Dendritic cell treated with granulocyte-macrophage colony-stimulating factor and Interleukin-4, amounts not matched to agents 40 ng/mL and 50 ng/mL, for 4 days (primary cell): ENCODE data around the gene XPR1.
"Not testable (repeated sequence)": the region's sequence is repeated elsewhere in the genome, so short reads cannot be mapped to it uniquely, and the experiment has no call there.

ENCODE experiments used
- H3K27ac Mint-ChIP-seq: one replicate; pipeline ENCODE4 v1.8.0; 2022; ENCODE audit warnings: mild to moderate bottlenecking, mixed read lengths
- H3K27me3 Mint-ChIP-seq: one replicate; pipeline ENCODE4 v1.8.0; 2022; ENCODE audit warnings: mild to moderate bottlenecking, mixed read lengths
- H3K36me3 Mint-ChIP-seq: one replicate; pipeline ENCODE4 v1.8.0; 2022; ENCODE audit warnings: low read depth, mixed read lengths
- H3K4me1 Mint-ChIP-seq: one replicate; pipeline ENCODE4 v1.8.0; 2022; ENCODE audit warnings: low read depth, mixed read lengths
- H3K4me3 Mint-ChIP-seq: one replicate; pipeline ENCODE4 v1.8.0; 2022; ENCODE audit warnings: mild to moderate bottlenecking, moderate library complexity, mixed read lengths
- H3K9me3 Mint-ChIP-seq: one replicate; pipeline ENCODE4 v1.8.0; 2022; ENCODE audit warnings: mixed read lengths
- intact Hi-C: fragments of 100-400 bp; cut with micrococcal nuclease; formaldehyde crosslinking; loops from one replicate; pipeline ENCODE4 v1.15.0; 2022

XPR1 gene

DNA sequence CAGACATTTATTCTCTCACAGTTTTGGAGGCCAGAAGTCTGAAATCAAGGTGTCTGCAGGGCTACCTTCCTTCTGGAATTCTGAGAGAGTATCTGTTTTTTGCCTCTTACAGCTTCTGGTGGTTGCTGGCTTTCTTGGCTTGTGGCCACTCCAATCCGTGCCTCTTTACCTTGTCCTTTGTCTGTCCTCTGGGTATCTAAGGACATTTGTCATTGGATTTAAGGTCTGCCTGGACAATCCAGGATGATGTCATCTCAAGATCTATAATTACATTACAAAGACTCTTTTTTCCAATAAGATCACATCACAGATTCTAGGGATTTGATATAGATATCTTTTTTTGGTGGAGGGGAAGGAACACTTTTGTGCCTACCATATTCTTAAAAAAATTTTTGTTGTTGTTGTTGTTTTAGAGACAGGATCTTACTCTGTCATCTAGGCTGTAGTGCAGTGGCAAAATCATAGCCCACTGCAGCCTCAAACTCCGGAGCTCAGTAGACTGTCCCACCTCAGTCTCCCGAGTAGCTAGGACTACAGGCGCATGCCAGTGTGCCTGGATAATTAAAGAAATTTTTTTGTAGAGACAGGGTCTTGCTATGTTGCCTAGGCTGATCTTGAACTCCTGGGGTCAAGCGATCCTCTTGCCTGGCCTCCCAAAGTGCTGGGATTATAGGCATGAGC lies 61.9 kb downstream of the XPR1 start:
- H3K27ac Mint-ChIP-seq = no peak overlapping the region
- peaks cover 40% of the 10 kb centered on the region for H3K9me3 Mint-ChIP-seq
- H3K36me3 Mint-ChIP-seq = peaks cover 20% of the 10 kb centered on the region
- intact Hi-C loops = no loop called here
- no peaks in the 10 kb centered on the region for H3K27me3 Mint-ChIP-seq
- H3K4me3 Mint-ChIP-seq = no peak overlapping the region
- no peaks in the 10 kb centered on the region for H3K4me1 Mint-ChIP-seq

DNA sequence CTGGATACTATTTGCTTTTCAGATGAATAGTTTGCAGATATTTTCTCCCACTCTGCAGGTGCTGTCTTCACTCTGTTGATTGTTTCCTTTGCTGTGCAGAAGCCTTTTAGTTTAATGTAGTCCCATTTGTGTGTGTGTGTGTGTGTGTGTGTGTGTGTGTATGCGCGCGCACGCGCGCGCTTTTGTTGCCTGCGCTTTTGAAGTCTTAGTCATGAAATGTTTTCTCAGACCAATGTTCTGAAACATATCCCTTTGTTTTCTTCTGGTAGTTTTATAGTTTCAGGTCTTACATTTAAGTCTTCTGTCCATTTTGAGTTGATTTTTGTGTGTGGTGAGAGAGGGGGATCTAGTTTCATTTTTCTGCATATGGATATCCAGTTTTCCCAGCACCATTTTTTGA lies 63.5 kb downstream of the XPR1 start:
- Mint-ChIP-seq H3K27ac (no peak overlapping the region), H3K27me3 (no peaks in the 10 kb centered on the region), H3K4me3 (no peak overlapping the region), H3K4me1 (no peaks in the 10 kb centered on the region), H3K36me3 (peaks cover 23% of the 10 kb centered on the region), H3K9me3 (peaks cover 42% of the 10 kb centered on the region)
- intact Hi-C loops = no loop called here

DNA sequence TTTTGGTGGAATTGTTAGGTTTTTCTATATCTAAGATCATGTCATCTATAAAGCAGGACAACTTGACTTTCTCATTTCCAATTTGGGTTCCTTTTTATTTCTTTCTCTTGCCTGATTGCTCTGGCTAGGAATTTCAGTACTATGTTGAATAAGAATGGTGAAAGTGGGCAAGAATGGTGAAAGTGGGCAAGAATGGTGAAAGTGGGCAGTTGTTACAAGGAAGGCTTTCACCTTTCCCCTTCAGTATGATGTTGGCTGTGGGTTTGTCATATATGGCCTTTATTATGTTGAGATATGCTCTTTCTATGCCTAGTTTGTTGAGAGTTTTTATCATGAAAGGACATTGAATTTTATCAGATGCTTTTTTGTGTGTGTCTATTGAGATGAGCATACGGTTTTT lies 64.5 kb downstream of the XPR1 start:
- Mint-ChIP-seq H3K9me3 (peaks cover 42% of the 10 kb centered on the region), H3K27ac (no peak overlapping the region), H3K27me3 (no peaks in the 10 kb centered on the region), H3K4me3 (no peak overlapping the region), H3K4me1 (no peaks in the 10 kb centered on the region), H3K36me3 (peaks cover 23% of the 10 kb centered on the region)
- intact Hi-C loops = no loop called here

DNA sequence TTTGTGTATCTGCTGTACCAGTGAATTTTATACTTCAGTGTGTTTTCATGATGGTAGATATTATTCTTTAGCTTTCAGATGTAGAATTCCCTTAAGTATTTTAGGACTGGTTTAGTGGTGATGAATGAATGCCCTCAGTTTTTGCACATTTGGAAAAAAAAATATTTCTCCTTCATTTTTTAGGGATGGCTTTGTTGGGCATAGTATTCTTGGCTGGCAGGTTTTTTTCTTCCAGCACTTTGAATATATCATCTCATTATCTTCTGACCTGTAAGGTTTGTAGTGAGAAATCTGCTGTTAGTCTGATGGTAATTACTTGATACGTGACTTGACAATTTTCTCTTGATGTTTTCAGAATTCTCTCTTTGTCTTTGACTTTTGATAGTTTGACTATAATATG lies 66.8 kb downstream of the XPR1 start:
- H3K36me3 Mint-ChIP-seq = peaks cover 23% of the 10 kb centered on the region
- peaks cover 55% of the 10 kb centered on the region for H3K9me3 Mint-ChIP-seq
- intact Hi-C loops = no loop called here
- H3K4me1 Mint-ChIP-seq = no peaks in the 10 kb centered on the region
- H3K4me3 Mint-ChIP-seq = no peak overlapping the region
- no peak overlapping the region for H3K27ac Mint-ChIP-seq
- no peaks in the 10 kb centered on the region for H3K27me3 Mint-ChIP-seq

DNA sequence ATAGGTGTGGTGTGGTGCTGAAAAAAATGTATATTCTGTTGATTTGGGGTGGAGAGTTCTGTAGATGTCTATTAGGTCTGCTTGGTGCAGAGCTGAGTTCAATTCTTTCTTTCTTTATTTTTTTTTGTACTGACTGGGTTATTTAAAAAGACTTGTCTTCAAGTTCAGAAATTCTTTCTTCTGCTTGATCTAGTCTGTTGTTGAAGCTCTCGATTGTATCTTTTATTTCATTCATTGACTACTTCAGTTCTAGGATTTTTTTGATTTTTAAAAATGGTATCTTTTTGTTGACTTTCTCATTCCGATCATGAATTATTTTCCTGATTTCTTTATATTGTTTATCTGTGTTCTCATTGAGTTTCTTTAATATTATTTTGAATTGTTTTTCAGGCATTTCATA lies 70.6 kb downstream of the XPR1 start:
- H3K4me1 Mint-ChIP-seq, H3K4me3 Mint-ChIP-seq, intact Hi-C loops, H3K27ac Mint-ChIP-seq, H3K27me3 Mint-ChIP-seq: not testable (repeated sequence)
- Mint-ChIP-seq H3K9me3 (peaks cover 28% of the 10 kb centered on the region), H3K36me3 (peaks cover 13% of the 10 kb centered on the region)

DNA sequence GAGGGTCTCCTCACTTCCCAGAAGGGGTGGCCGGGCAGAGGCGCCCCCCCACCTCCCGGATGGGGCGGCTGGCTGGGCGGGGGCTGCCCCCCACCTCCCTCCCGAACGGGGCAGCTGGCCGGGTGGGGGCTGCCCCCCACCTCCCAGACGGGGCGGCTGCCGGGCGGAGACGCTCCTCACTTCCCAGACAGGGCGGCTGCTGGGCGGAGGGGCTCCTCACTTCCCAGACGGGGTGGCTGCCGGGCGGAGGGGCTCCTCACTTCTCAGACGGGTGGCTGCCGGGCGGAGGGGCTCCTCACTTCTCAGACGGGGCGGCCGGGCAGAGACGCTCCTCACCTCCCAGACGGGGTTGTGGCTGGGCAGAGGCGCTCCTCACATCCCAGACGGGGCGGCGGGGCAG lies 78.9 kb downstream of the XPR1 start:
- H3K27me3 Mint-ChIP-seq, H3K4me1 Mint-ChIP-seq, H3K36me3 Mint-ChIP-seq, H3K27ac Mint-ChIP-seq, H3K4me3 Mint-ChIP-seq, intact Hi-C loops: not testable (repeated sequence)
- H3K9me3 Mint-ChIP-seq = peaks cover 18% of the 10 kb centered on the region

DNA sequence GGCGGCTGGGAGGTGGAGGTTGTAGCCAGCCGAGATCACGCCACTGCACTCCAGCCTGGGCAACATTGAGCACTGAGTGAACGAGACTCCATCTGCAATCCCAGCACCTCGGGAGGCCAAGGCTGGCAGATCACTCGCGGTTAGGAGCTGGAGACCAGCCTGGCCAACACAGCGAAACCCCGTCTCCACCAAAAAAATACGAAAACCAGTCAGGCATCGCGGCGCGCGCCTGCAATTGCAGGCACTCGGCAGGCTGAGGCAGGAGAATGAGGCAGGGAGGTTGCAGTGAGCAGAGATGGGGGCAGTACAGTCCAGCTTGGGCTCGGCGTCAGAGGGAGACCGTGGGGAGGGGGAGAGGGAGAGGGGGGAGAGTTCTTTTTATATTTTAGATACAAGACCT lies 79.4 kb downstream of the XPR1 start:
- intact Hi-C loops, H3K27me3 Mint-ChIP-seq, H3K4me1 Mint-ChIP-seq, H3K27ac Mint-ChIP-seq, H3K36me3 Mint-ChIP-seq, H3K4me3 Mint-ChIP-seq: not testable (repeated sequence)
- peaks cover 18% of the 10 kb centered on the region for H3K9me3 Mint-ChIP-seq

DNA sequence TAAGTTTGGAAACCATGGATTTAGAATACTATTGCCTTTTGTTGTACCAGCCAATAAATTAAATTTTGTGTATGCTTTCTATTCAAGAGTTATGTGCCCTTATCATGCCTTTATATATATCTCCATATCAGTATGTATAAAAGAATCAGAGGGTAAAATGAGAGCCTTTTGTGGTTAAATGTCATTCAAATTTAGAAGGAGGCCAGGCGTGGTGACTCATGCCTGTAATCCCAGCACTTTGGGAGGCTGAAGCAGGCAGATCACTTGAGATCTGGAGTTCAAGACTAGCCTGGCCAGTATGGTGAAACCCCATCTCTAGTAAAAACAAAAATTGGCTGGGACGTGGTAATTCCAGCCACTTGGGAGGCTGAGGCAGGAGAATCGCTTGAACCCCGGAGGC lies 88.9 kb downstream of the XPR1 start:
- no peaks in the 10 kb centered on the region for H3K27me3 Mint-ChIP-seq
- H3K36me3 Mint-ChIP-seq = no peaks in the 10 kb centered on the region
- no peaks in the 10 kb centered on the region for H3K4me1 Mint-ChIP-seq
- peaks cover 4% of the 10 kb centered on the region for H3K9me3 Mint-ChIP-seq
- intact Hi-C loops = no loop called here
- no peak overlapping the region for H3K4me3 Mint-ChIP-seq
- no peak overlapping the region for H3K27ac Mint-ChIP-seq

DNA sequence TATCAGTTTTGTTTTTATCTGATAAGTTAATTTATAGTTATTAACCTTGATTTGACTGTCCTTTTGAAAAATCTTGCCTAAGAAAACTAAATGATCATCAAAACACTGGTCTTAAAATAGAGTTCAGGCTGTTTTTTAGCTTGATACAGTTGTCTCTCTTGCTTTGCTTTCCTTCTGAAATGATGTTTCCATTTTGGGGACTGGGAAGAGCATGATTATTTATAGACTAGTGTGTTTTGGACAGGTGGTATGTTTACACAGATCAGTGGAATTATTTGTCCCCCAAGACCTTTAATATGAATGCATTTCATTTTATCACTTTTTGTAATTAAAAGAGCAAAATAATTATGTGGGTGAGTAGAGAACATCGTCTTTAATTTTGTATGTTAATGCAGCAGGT lies 90.8 kb downstream of the XPR1 start:
- Mint-ChIP-seq H3K27ac (no peak overlapping the region), H3K9me3 (peaks cover 23% of the 10 kb centered on the region), H3K36me3 (peaks cover 8% of the 10 kb centered on the region), H3K4me3 (no peak overlapping the region), H3K4me1 (no peaks in the 10 kb centered on the region), H3K27me3 (no peaks in the 10 kb centered on the region)
- intact Hi-C loops = no loop called here

DNA sequence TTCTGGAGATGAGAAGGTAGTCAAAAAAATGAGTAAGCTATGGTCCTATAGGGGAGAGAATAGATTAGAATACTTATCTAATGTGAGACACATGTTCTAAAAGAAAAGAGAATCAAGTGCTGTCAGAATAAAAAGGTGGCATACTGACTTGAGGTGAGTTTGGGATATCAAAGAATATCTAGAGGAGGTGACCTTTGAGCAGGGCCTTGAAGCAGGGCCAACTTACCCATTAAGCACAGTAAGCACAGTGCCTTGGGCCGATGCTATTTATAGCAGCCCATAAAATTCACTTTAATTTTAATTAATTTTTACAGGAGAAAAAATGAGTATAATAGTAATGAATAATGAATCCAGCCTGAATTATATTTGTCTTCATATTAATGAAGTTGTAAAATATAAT lies 92.2 kb downstream of the XPR1 start:
- intact Hi-C loops = no loop called here
- no peaks in the 10 kb centered on the region for H3K4me1 Mint-ChIP-seq
- H3K36me3 Mint-ChIP-seq = peaks cover 8% of the 10 kb centered on the region
- H3K27me3 Mint-ChIP-seq = no peaks in the 10 kb centered on the region
- H3K9me3 Mint-ChIP-seq = peaks cover 31% of the 10 kb centered on the region
- H3K27ac Mint-ChIP-seq = no peak overlapping the region
- no peak overlapping the region for H3K4me3 Mint-ChIP-seq

DNA sequence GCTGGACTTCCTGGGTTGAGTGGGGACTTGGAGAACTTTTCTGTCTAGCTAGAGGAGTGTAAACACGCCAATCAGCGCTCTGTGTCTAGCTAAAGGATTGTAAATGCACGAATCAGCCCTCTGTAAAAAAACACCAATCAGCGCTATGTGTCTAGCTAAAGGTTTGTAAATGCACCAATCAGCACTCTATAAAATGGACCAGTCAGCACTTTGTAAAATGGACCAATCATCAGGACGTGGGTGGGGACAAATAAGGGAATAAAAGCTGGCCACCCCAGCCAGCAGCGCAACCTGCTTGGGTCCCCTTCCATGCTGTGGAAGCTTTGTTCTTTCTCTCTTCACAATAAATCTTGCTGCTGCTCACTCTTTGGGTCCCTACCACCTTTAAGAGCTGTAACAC lies 94.2 kb downstream of the XPR1 start:
- H3K27me3 Mint-ChIP-seq, H3K4me1 Mint-ChIP-seq, H3K36me3 Mint-ChIP-seq, H3K27ac Mint-ChIP-seq, intact Hi-C loops, H3K4me3 Mint-ChIP-seq: not testable (repeated sequence)
- peaks cover 50% of the 10 kb centered on the region for H3K9me3 Mint-ChIP-seq

DNA sequence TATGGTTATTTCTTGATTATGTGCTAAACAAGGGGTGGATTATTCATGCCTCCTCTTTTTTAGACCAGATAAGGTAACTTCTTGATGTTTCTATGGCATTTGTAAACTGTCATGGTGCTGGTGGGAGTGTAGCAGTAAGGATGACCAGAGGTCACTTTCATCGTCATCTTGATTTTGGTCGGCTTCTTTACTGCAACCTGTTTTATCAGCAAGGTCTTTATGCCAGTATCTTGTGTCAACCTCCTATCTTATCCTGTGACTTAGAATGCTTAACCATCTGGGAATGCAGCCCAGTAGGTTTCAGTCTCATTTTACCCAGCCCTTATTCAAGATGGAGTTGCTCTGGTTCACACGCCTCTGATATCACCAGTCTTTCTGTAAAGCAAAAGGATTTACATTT lies 95.9 kb downstream of the XPR1 start:
- H3K4me1 Mint-ChIP-seq, H3K4me3 Mint-ChIP-seq, H3K27me3 Mint-ChIP-seq, H3K27ac Mint-ChIP-seq, intact Hi-C loops: not testable (repeated sequence)
- Mint-ChIP-seq H3K36me3 (peaks cover 17% of the 10 kb centered on the region), H3K9me3 (peaks cover 62% of the 10 kb centered on the region)

DNA sequence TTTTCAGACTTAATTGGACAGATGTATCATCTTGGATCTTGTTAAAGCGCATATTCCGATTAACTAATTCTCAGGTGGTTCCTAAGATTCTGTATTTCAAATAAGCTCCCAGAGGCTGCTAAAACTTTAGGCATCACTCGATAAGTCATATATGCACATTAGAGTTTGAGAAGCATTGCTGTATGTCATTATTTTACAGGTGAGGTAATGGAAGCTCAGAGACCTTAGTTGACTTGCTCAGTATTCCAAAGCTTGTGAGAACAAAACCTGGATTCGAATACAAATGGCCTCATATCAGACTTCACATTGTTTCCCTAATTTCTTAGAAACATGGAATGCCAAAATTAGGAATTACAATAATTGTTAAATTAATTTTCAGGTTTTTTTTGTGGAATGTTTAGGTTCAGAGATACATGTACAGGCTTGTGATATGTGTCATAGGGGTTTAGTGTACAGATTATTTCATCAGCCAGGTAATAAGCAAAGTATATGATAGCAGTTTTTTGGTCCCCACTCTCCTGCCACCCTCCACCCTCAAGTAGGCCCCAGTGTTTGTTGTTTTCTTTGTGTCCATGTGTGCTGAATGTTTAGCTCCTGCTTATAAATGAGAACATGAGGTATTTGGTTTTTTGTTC lies 96.8 kb downstream of the XPR1 start:
- Mint-ChIP-seq H3K27ac (no peak overlapping the region), H3K36me3 (peaks cover 22% of the 10 kb centered on the region), H3K4me3 (no peak overlapping the region), H3K9me3 (peaks cover 71% of the 10 kb centered on the region), H3K27me3 (no peaks in the 10 kb centered on the region), H3K4me1 (no peaks in the 10 kb centered on the region)
- intact Hi-C loops = no loop called here

DNA sequence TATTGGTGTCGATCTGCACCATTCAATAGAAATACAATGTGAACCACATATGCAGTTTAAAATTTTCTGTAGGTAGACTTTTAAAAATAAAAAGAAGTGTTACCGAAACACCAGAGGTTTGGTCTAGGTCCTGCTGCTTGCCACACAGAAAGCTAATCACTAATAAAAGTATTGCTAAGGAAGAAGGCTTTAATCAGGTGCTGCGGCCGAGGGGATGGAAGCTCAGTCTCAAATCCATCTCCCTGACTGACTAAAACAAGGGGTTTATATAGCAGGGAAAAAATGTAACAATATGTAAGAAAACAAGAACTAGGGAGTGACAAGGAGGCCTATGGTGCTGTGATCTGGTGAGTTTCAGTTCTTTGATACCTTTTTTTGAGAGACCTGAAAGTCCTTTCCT lies 99.3 kb downstream of the XPR1 start:
- Mint-ChIP-seq H3K27me3 (no peaks in the 10 kb centered on the region), H3K36me3 (peaks cover 22% of the 10 kb centered on the region), H3K9me3 (peaks cover 84% of the 10 kb centered on the region), H3K27ac (no peak overlapping the region), H3K4me3 (no peak overlapping the region), H3K4me1 (no peaks in the 10 kb centered on the region)
- intact Hi-C loops = no loop called here

DNA sequence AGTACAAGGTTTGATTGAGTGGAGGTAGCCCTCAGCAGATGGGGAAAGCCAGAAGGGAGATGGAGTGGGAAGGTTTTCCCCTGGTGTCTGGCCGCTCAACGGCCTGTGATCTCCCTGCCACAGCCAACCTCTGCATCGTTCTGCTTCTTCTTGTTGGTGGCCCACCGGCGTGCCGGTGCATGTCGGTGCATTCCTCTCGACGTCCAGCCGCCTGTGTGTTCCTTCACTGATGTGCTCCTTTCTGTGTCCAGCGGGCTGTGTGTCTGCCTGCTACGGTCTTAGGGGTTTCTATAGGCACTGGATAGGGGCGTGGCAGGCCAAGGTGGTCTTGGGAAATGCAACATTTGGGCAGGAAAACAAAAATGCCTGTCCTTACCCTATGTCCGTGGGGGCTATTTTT lies 101.0 kb downstream of the XPR1 start:
- Mint-ChIP-seq H3K36me3 (peaks cover 14% of the 10 kb centered on the region), H3K27me3 (no peaks in the 10 kb centered on the region)
- intact Hi-C loops = no loop called here

More for the DNA sequence above, 101.0 kb downstream of the XPR1 start:
- Mint-ChIP-seq H3K9me3 (peaks cover 76% of the 10 kb centered on the region), H3K27ac (no peak overlapping the region), H3K4me1 (no peaks in the 10 kb centered on the region), H3K4me3 (no peak overlapping the region)
